Urothelium cell line (cell line): Measurements from ENCODE around the gene ASXL3.

Experiments used
- DNase-seq: peaks from one replicate; pipeline ENCODE4 v3.0.0; 2011; ENCODE audit warnings: low spot score, mixed read lengths
- FAIRE-seq: peaks from 2 replicates; lab custom pipeline; 2011; peaks lifted over from hg19 to GRCh38; lab: Jason Lieb, UNC

The ASXL3 gene

GRCh38 chr18:33656889-33657448, 79.0 kb downstream of the ASXL3 start:
- no peak for DNase-seq
- FAIRE-seq: no peak

- DNase-seq: no peak
- no peak for FAIRE-seq
Measured at GRCh38 chr18:33660696-33661310, 82.8 kb downstream of the ASXL3 start.

GRCh38 chr18:33664241-33664874, 86.3 kb downstream of the ASXL3 start:
- FAIRE-seq (no peak), DNase-seq (no peak)

GRCh38 chr18:33665187-33665586, 87.2 kb downstream of the ASXL3 start:
- FAIRE-seq (no peak), DNase-seq (no peak)

- FAIRE-seq (no peak), DNase-seq (no peak)
Measured at GRCh38 chr18:33665641-33666040, 87.6 kb downstream of the ASXL3 start.

- FAIRE-seq: no peak
- DNase-seq: no peak
Measured at GRCh38 chr18:33666915-33667314, 88.9 kb downstream of the ASXL3 start.

- DNase-seq (no peak), FAIRE-seq (no peak)
Measured at GRCh38 chr18:33669589-33669988, 91.6 kb downstream of the ASXL3 start.

GRCh38 chr18:33670029-33670428, 92.0 kb downstream of the ASXL3 start:
- no peak for FAIRE-seq

GRCh38 chr18:33673689-33674088, 95.7 kb downstream of the ASXL3 start:
- DNase-seq (no peak), FAIRE-seq (no peak)

More at GRCh38 chr18:33670029-33670428, 92.0 kb downstream of the ASXL3 start:
- DNase-seq: no peak

GRCh38 chr18:33676593-33676992, 98.6 kb downstream of the ASXL3 start:
- DNase-seq (no peak), FAIRE-seq (no peak)

- no peak for DNase-seq
- no peak for FAIRE-seq
Measured at GRCh38 chr18:33677891-33678290, 99.9 kb downstream of the ASXL3 start.

GRCh38 chr18:33682436-33682835, 104.4 kb downstream of the ASXL3 start:
- no peak for FAIRE-seq
- no peak for DNase-seq

- FAIRE-seq (no peak), DNase-seq (no peak)
Measured at GRCh38 chr18:33694593-33694992, 116.6 kb downstream of the ASXL3 start.

- FAIRE-seq (no peak), DNase-seq (no peak)
Measured at GRCh38 chr18:33696332-33697162, 118.5 kb downstream of the ASXL3 start.

- FAIRE-seq (no peak), DNase-seq (no peak)
Measured at GRCh38 chr18:33697498-33697897, 119.5 kb downstream of the ASXL3 start.

GRCh38 chr18:33699372-33699771, 121.4 kb downstream of the ASXL3 start:
- FAIRE-seq: no peak
- DNase-seq: no peak

- DNase-seq: no peak
Measured at GRCh38 chr18:33700513-33700976, 122.5 kb downstream of the ASXL3 start.

GRCh38 chr18:33702625-33703024, 124.6 kb downstream of the ASXL3 start:
- no peak for FAIRE-seq
- no peak for DNase-seq

More at GRCh38 chr18:33700513-33700976, 122.5 kb downstream of the ASXL3 start:
- no peak for FAIRE-seq

GRCh38 chr18:33706391-33706790, 128.4 kb downstream of the ASXL3 start:
- FAIRE-seq (no peak), DNase-seq (no peak)

- FAIRE-seq (no peak), DNase-seq (no peak)
Measured at GRCh38 chr18:33708876-33709275, 130.9 kb downstream of the ASXL3 start.

- no peak for FAIRE-seq
Measured at GRCh38 chr18:33710269-33710668, 132.2 kb downstream of the ASXL3 start.

More at GRCh38 chr18:33710269-33710668, 132.2 kb downstream of the ASXL3 start:
- DNase-seq: no peak
